Ectodermal cell (in vitro differentiated cells): ENCODE results near the gene VSIG10.
A peak's percentile ranks its signal among the peaks of the same experiment; 100 is the strongest.

Experiments used
- H3K27ac ChIP-seq: 2 replicates; pipeline ENCODE4 v1.7.0; 2013; ENCODE audit warnings: mild to moderate bottlenecking, low read depth, low read length; ENCODE audit not compliant: insufficient read depth, poor library complexity, severe bottlenecking
- H3K27me3 ChIP-seq: 2 replicates; pipeline ENCODE4 v1.7.0; 2013; ENCODE audit warnings: mild to moderate bottlenecking, low read length; ENCODE audit not compliant: insufficient read depth, control insufficient read depth, poor library complexity, severe bottlenecking
- H3K36me3 ChIP-seq: one replicate; pipeline ENCODE4 v1.7.0; 2013; ENCODE audit warnings: low read length; ENCODE audit not compliant: control insufficient read depth, insufficient read depth
- H3K4me1 ChIP-seq: one replicate; pipeline ENCODE4 v1.7.0; 2013; ENCODE audit warnings: low read length; ENCODE audit not compliant: control insufficient read depth, insufficient read depth
- H3K4me3 ChIP-seq: 2 replicates; pipeline ENCODE4 v1.7.0; 2013; ENCODE audit warnings: low read depth, low read length, control low read depth; ENCODE audit not compliant: insufficient read depth
- H3K9me3 ChIP-seq: 2 replicates; pipeline ENCODE4 v1.7.0; 2013; ENCODE audit warnings: mild to moderate bottlenecking, low read length, moderate library complexity; ENCODE audit not compliant: control insufficient read depth
- WGBS, 2 experiments: methylation state at CpG; one replicate each; pipeline ENCODE4 v1.1.7; 2013; ENCODE audit warnings: missing lambda C conversion rate in 2 of 2; 5-methylcytosine and 5-hydroxymethylcytosine counted together

VSIG10 gene

GRCh38 chr12:118109088-118109487 lies 5.3 kb upstream of the VSIG10 start:
- no peak overlapping the region for H3K27ac ChIP-seq
- H3K36me3 ChIP-seq: no peaks in the 10 kb centered on the region
- no peaks in the 10 kb centered on the region for H3K9me3 ChIP-seq
- H3K27me3 ChIP-seq: no peaks in the 10 kb centered on the region
- H3K4me1 ChIP-seq: no peaks in the 10 kb centered on the region
- 75 to 84% methylated on average over 1 of the region's 1 CpG for WGBS, 2 experiments
- H3K4me3 ChIP-seq: no peak overlapping the region

DNA sequence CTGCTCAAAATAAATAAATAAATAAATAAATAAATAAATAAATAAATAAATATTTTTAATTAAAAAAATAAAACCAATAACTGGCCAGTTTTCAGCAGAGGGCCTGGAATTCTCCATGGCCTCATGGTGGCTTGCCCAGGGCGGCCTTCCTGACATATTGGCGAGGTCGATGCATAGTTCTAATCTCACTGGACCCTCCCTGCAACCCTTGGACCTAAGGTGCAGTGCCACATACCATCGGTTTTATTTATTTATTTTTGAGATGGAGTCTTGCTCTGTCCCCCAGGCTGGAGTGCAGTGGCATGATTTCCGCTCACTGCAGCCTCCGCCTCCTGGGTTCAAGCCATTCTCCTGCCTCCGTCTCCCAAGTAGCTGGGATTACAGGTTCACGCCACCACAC lies 3.9 kb upstream of the VSIG10 start:
- WGBS, 2 experiments: 92 to 93% methylated on average over 8 of the region's 8 CpGs

DNA sequence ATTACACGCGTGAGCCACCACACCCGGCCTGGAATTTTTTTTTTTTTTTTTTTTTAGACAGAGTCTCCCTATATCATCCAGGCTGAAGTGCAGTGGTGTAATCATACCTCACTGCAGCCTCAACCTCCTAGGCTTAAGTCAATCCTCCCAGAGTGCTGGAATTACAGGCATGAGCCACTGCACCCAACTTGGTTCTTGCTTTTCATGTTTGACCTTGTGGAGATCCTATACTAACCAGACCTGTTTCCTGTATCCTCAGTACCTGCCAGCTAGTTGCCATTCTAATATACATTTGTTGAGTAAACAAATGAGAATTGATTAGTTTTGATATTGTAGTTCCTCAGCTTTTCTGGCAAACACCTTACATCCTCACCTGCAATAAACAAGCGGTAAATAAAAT lies 3.2 kb upstream of the VSIG10 start:
- WGBS, 2 experiments: 87 to 88% methylated on average over 4 of the region's 4 CpGs
- no peaks in the 10 kb centered on the region for H3K36me3 ChIP-seq

More for the DNA sequence above, 3.9 kb upstream of the VSIG10 start:
- no peaks in the 10 kb centered on the region for H3K4me1 ChIP-seq
- no peak overlapping the region for H3K27ac ChIP-seq
- peaks cover 5% of the 10 kb centered on the region for H3K27me3 ChIP-seq
- H3K9me3 ChIP-seq: no peaks in the 10 kb centered on the region
- no peak overlapping the region for H3K4me3 ChIP-seq
- no peaks in the 10 kb centered on the region for H3K36me3 ChIP-seq

GRCh38 chr12:118103201-118103600 lies 610 bp downstream of the VSIG10 start:
- Histone ChIP-seq H3K36me3 (no peaks in the 10 kb centered on the region), H3K27me3 (peaks cover 11% of the 10 kb centered on the region), H3K4me1 (no peaks in the 10 kb centered on the region), H3K27ac (no peak overlapping the region), H3K4me3 (peak overlapping the region; percentile 76), H3K9me3 (no peaks in the 10 kb centered on the region)
- 0% methylated on average over 32 of the region's 32 CpGs for WGBS, 2 experiments

More for the DNA sequence above, 3.2 kb upstream of the VSIG10 start:
- H3K4me1 ChIP-seq: no peaks in the 10 kb centered on the region
- H3K4me3 ChIP-seq: no peak overlapping the region
- H3K27me3 ChIP-seq: peaks cover 11% of the 10 kb centered on the region
- no peak overlapping the region for H3K27ac ChIP-seq
- H3K9me3 ChIP-seq: no peaks in the 10 kb centered on the region

DNA sequence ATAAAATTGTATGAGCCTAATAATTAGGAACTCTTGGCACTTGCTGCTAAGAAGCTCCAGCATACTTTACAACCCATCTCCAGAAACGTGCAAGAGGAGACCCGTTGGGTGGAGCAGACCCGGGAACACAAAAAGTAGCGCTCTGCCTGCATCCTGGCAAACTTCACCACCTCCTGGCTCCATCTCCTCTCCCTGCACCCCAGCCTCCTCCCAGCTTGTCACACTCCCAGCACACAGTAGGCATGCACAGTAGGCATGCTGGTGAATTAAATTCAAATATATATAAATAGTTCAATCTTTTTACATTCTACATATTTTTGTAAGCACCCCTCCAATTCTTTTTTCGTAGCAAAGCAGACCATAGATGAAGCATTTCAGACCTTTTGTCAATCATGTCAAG lies 1.2 kb downstream of the VSIG10 start:
- no peaks in the 10 kb centered on the region for H3K9me3 ChIP-seq
- no peaks in the 10 kb centered on the region for H3K36me3 ChIP-seq
- WGBS, 2 experiments: 11 to 16% methylated on average over 5 of the region's 5 CpGs
- H3K27me3 ChIP-seq: peaks cover 11% of the 10 kb centered on the region
- H3K4me3 ChIP-seq: peak overlapping the region; percentile 76
- no peaks in the 10 kb centered on the region for H3K4me1 ChIP-seq
- H3K27ac ChIP-seq: no peak overlapping the region

GRCh38 chr12:118102070-118102469 lies 1.7 kb downstream of the VSIG10 start:
- Histone ChIP-seq H3K9me3 (no peaks in the 10 kb centered on the region), H3K36me3 (no peaks in the 10 kb centered on the region), H3K27me3 (peaks cover 11% of the 10 kb centered on the region), H3K4me1 (no peaks in the 10 kb centered on the region), H3K27ac (no peak overlapping the region), H3K4me3 (no peak overlapping the region)
- 71 to 75% methylated on average over 6 of the region's 6 CpGs for WGBS, 2 experiments

GRCh38 chr12:118101051-118101450 lies 2.8 kb downstream of the VSIG10 start:
- Histone ChIP-seq H3K27ac (no peak overlapping the region), H3K4me1 (no peaks in the 10 kb centered on the region), H3K27me3 (peaks cover 11% of the 10 kb centered on the region), H3K4me3 (no peak overlapping the region), H3K36me3 (no peaks in the 10 kb centered on the region), H3K9me3 (no peaks in the 10 kb centered on the region)
- 94 to 98% methylated on average over 3 of the region's 3 CpGs for WGBS, 2 experiments

GRCh38 chr12:118098911-118099671 lies 4.7 kb downstream of the VSIG10 start:
- H3K27me3 ChIP-seq: peaks cover 11% of the 10 kb centered on the region
- no peaks in the 10 kb centered on the region for H3K4me1 ChIP-seq
- no peak overlapping the region for H3K27ac ChIP-seq
- no peaks in the 10 kb centered on the region for H3K36me3 ChIP-seq
- WGBS, 2 experiments: 93% methylated on average over 12 of the region's 12 CpGs
- no peaks in the 10 kb centered on the region for H3K9me3 ChIP-seq
- H3K4me3 ChIP-seq: no peak overlapping the region

DNA sequence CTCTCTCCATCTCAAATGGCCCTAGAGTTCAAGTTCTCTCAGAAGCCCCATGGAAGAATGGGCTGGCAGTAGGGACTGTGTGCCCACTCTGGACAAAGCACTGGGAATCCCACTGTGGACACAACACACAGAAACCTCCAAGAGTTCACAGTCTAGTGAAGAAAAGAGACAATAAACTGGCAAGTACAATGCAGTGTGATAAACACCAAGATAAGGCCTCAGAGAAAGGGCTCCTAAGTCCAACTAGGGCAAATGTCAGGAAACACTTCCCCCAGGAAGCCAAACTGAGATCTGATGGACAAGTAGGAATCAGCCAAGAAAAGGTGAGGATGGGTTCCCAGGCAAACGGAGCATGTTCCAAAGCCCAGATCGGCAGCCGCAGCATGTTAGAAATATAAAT lies 5.4 kb downstream of the VSIG10 start:
- Histone ChIP-seq H3K9me3 (no peaks in the 10 kb centered on the region), H3K4me3 (no peak overlapping the region), H3K27ac (no peak overlapping the region), H3K4me1 (no peaks in the 10 kb centered on the region), H3K36me3 (no peaks in the 10 kb centered on the region), H3K27me3 (peaks cover 11% of the 10 kb centered on the region)
- 97% methylated on average over 3 of the region's 3 CpGs for WGBS, 2 experiments

GRCh38 chr12:118094039-118094438 lies 9.8 kb downstream of the VSIG10 start:
- 90 to 98% methylated on average over 2 of the region's 3 CpGs for WGBS, 2 experiments

More at GRCh38 chr12:118094039-118094438, 9.8 kb downstream of the VSIG10 start:
- no peaks in the 10 kb centered on the region for H3K36me3 ChIP-seq
- no peaks in the 10 kb centered on the region for H3K4me1 ChIP-seq
- no peaks in the 10 kb centered on the region for H3K27me3 ChIP-seq
- no peak overlapping the region for H3K27ac ChIP-seq
- H3K4me3 ChIP-seq: no peak overlapping the region
- no peaks in the 10 kb centered on the region for H3K9me3 ChIP-seq
